ENCODE measurements around the gene PLCL2. TPM values are rescaled to one million over a fixed set of nuclear protein-coding genes. Genes with fewer than 3 reads are reported as not detected.

The PLCL2 gene
- total and polyA plus RNA-seq, 8 donors, result 1.8 to 12.1 (median 7.4) TPM

GRCh38 chr3:16908896-16909295, 24.1 kb downstream of the PLCL2 start:
- 91 to 92% methylated on average over 2 of the region's 2 CpGs for WGBS, 2 donors
- intact Hi-C loops (cut with DNase I), result loop anchor here in 1 of 3 donors (10.0 kb wide), 1 partner anchor 116 kb away; no protein-coding TSS in a partner anchor

DNA sequence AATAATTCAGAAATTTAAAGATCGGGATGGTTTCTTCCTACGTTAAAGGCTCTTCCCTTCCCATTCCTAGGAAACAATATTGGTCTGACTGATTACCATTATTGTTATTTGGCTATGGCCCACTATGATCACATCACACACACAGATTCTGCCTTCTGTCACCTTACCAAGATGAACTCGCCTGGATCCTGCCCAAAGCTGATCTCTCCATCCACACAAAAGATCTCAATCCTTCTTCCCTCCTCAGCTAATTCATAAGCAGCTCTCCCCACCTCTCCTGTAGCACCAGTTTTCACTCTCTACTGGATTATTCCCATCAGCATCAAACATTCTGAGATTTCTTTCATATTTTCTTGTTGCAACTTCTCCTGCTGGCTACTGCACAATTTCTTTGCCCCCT, 25.0 kb downstream of the PLCL2 start:
- intact Hi-C loops (cut with DNase I), result loop anchor here in 1 of 3 donors (10.0 kb wide), 1 partner anchor 115 kb away; no protein-coding TSS in a partner anchor
- TF ChIP-seq, protein P1, sequence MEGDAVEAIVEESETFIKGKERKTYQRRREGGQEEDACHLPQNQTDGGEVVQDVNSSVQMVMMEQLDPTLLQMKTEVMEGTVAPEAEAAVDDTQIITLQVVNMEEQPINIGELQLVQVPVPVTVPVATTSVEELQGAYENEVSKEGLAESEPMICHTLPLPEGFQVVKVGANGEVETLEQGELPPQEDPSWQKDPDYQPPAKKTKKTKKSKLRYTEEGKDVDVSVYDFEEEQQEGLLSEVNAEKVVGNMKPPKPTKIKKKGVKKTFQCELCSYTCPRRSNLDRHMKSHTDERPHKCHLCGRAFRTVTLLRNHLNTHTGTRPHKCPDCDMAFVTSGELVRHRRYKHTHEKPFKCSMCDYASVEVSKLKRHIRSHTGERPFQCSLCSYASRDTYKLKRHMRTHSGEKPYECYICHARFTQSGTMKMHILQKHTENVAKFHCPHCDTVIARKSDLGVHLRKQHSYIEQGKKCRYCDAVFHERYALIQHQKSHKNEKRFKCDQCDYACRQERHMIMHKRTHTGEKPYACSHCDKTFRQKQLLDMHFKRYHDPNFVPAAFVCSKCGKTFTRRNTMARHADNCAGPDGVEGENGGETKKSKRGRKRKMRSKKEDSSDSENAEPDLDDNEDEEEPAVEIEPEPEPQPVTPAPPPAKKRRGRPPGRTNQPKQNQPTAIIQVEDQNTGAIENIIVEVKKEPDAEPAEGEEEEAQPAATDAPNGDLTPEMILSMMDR (IDR thresholded peaks at IDR 0.05), result no peak
- WGBS, 2 donors, result 96 to 98% methylated on average over 3 of the region's 3 CpGs
- H3K4me1 ChIP-seq, result peaks cover 11 to 27% (median 26%) of the 10 kb centered on the region in 3 donors
- no peak for DNase-seq
- H3K9me3 ChIP-seq, result no peaks in the 10 kb centered on the region
- no peak for FAIRE-seq
- H3K36me3 ChIP-seq, result no peaks in the 10 kb centered on the region
- no peak overlapping the region for H3K27ac ChIP-seq
- ATAC-seq, result no peak
- H3K27me3 ChIP-seq, result no peaks in the 10 kb centered on the region
- H3K4me3 ChIP-seq, result no peak overlapping the region

More at GRCh38 chr3:16908896-16909295, 24.1 kb downstream of the PLCL2 start:
- no peaks in the 10 kb centered on the region for H3K27me3 ChIP-seq
- peaks cover 11 to 27% (median 26%) of the 10 kb centered on the region in 3 donors for H3K4me1 ChIP-seq
- H3K4me3 ChIP-seq, result no peak overlapping the region
- DNase-seq, result no peak
- H3K9me3 ChIP-seq, result no peaks in the 10 kb centered on the region
- no peak for ATAC-seq
- no peak overlapping the region for H3K27ac ChIP-seq
- H3K36me3 ChIP-seq, result no peaks in the 10 kb centered on the region
- no peak for FAIRE-seq
- TF ChIP-seq, protein P1 (IDR thresholded peaks at IDR 0.05), result no peak

GRCh38 chr3:16910207-16910606, 25.5 kb downstream of the PLCL2 start:
- Histone ChIP-seq H3K27me3 (no peaks in the 10 kb centered on the region), H3K9me3 (no peaks in the 10 kb centered on the region), H3K4me1 (peaks cover 11 to 31% (median 26%) of the 10 kb centered on the region in 3 donors), H3K36me3 (no peaks in the 10 kb centered on the region), H3K4me3 (no peak overlapping the region), H3K27ac (no peak overlapping the region)
- WGBS, 2 donors, result 58 to 65% methylated on average over 3 of the region's 3 CpGs
- intact Hi-C loops (cut with DNase I), result no loop called here
- ATAC-seq (no peak), DNase-seq (no peak), FAIRE-seq (no peak)
- TF ChIP-seq, protein P1 (IDR thresholded peaks at IDR 0.05), result no peak

- 86 to 89% methylated on average over 2 of the region's 2 CpGs for WGBS, 2 donors
- Histone ChIP-seq H3K9me3 (no peaks in the 10 kb centered on the region), H3K36me3 (no peaks in the 10 kb centered on the region), H3K4me3 (no peak overlapping the region), H3K27me3 (no peaks in the 10 kb centered on the region), H3K27ac (no peak overlapping the region), H3K4me1 (peaks cover 6 to 23% (median 13%) of the 10 kb centered on the region in 3 donors)
- intact Hi-C loops (cut with DNase I), result no loop called here
- FAIRE-seq, result no peak
- TF ChIP-seq, protein P1 (IDR thresholded peaks at IDR 0.05), result no peak
- ATAC-seq, result no peak
- no peak for DNase-seq
Observed at GRCh38 chr3:16911916-16912315, 27.2 kb downstream of the PLCL2 start.

- H3K9me3 ChIP-seq, result no peaks in the 10 kb centered on the region
- no peak overlapping the region for H3K4me3 ChIP-seq
- peaks cover 3 to 17% (median 6%) of the 10 kb centered on the region in 3 donors for H3K4me1 ChIP-seq
- H3K36me3 ChIP-seq, result no peaks in the 10 kb centered on the region
- DNase-seq, result no peak
- H3K27me3 ChIP-seq, result no peaks in the 10 kb centered on the region
- no peak for FAIRE-seq
- no peak overlapping the region for H3K27ac ChIP-seq
- TF ChIP-seq, protein P1 (IDR thresholded peaks at IDR 0.05), result no peak
- 76 to 83% methylated on average over 3 of the region's 3 CpGs for WGBS, 2 donors
- ATAC-seq, result no peak
- intact Hi-C loops (cut with DNase I), result no loop called here
Observed at GRCh38 chr3:16912400-16913263, 27.9 kb downstream of the PLCL2 start.
